HepG2 (cell line): ENCODE measurements around the gene HIRA. TPM values are rescaled to one million over a fixed set of nuclear protein-coding genes. Genes with fewer than 3 reads are reported as not detected.

Experiments used
- HNF4G ChIP-seq, 2 experiments: sonication (generic) in 1 of 2; formaldehyde crosslinking in 1 of 2; IDR thresholded peaks; 2 replicates each; pipeline versions ENCODE4 v1.4.0 to v1.6.1; 2011 to 2020; ENCODE audit warnings: borderline replicate concordance in 2 of 2, low read depth in 2 of 2, mild to moderate bottlenecking in 2 of 2, low read length in 1 of 2, missing genetic modification reagents in 1 of 2, moderate library complexity in 1 of 2
- HOXA9 ChIP-seq: sonication (generic); formaldehyde crosslinking; IDR thresholded peaks from 2 replicates; pipeline ENCODE4 v1.8.1; 2022; ENCODE audit warnings: missing genetic modification reagents, mild to moderate bottlenecking, moderate library complexity, borderline replicate concordance
- IKZF4 ChIP-seq: sonication (generic); formaldehyde crosslinking; IDR thresholded peaks from 2 replicates; pipeline ENCODE4 v1.5.1; 2020; ENCODE audit warnings: borderline replicate concordance, mild to moderate bottlenecking, low read depth, missing genetic modification reagents; ENCODE audit errors: not compliant biosample characterization
- KAT8 ChIP-seq: IDR thresholded peaks from 2 replicates; pipeline ENCODE4 v1.6.1; 2016; ENCODE audit warnings: missing genetic modification reagents, missing compliant biosample characterization
- MTERF4 ChIP-seq: sonication (generic); formaldehyde crosslinking; IDR thresholded peaks from 2 replicates; pipeline ENCODE4 v1.8.0; 2023; ENCODE audit warnings: mild to moderate bottlenecking, missing genetic modification reagents
- NBN ChIP-seq: fragments of 450-650 bp; conservative IDR thresholded peaks from 2 replicates; pipeline ENCODE4 v1.6.1; 2017
- POGK ChIP-seq: sonication (generic); formaldehyde crosslinking; conservative IDR thresholded peaks from 2 replicates; pipeline ENCODE4 v1.8.0; 2022; ENCODE audit warnings: mild to moderate bottlenecking, moderate library complexity, missing genetic modification reagents
- PRDM15 ChIP-seq: sonication (generic); formaldehyde crosslinking; IDR thresholded peaks from 2 replicates; pipeline ENCODE4 v1.4.0; 2020; ENCODE audit warnings: missing genetic modification reagents
- RFXANK ChIP-seq: IDR thresholded peaks from 2 replicates; pipeline ENCODE4 v1.6.1; 2016
- SMAD1 ChIP-seq: sonication (generic); formaldehyde crosslinking; IDR thresholded peaks from 2 replicates; pipeline ENCODE4 v1.4.0; 2020; ENCODE audit warnings: missing genetic modification reagents, low read depth, mild to moderate bottlenecking, borderline replicate concordance
- THAP9 ChIP-seq: sonication (generic); formaldehyde crosslinking; IDR thresholded peaks from 2 replicates; pipeline ENCODE4; 2020; ENCODE audit warnings: missing genetic modification reagents, mild to moderate bottlenecking, borderline replicate concordance
- ZNF496 ChIP-seq: sonication (generic); formaldehyde crosslinking; IDR thresholded peaks from 2 replicates; pipeline ENCODE4 v1.8.1; 2023; ENCODE audit warnings: mild to moderate bottlenecking, moderate library complexity, missing genetic modification reagents; ENCODE audit not compliant: insufficient replicate concordance
- ZNF577 ChIP-seq: sonication (generic); formaldehyde crosslinking; IDR thresholded peaks from 2 replicates; pipeline ENCODE4 v1.4.0; 2020; ENCODE audit warnings: mild to moderate bottlenecking, low read depth, missing genetic modification reagents, borderline replicate concordance
- ZSCAN12 ChIP-seq: sonication (generic); formaldehyde crosslinking; IDR thresholded peaks from 2 replicates; pipeline ENCODE4 v1.9.0; 2021; ENCODE audit warnings: mild to moderate bottlenecking, missing genetic modification reagents
- ZSCAN5A ChIP-seq: sonication (generic); formaldehyde crosslinking; IDR thresholded peaks from 2 replicates; pipeline ENCODE4 v1.8.0; 2022; ENCODE audit warnings: mild to moderate bottlenecking, missing genetic modification reagents, borderline replicate concordance
- polyA plus RNA-seq, 8 experiments: library from polyadenylated mRNA; depleted of rRNA in 3 of 8; stranded (reverse) in 7 of 8; unstranded in 1 of 8; fragments of >200 nt; fragmentation: Illumina TruSeq in 4 of 8; extraction: Trizol in 4 of 8; gene quantifications; 2 replicates each; pipeline versions ENCODE4 v1.2.1 to v1.2.3, GENCODE V29; 2011 to 2016; ENCODE audit warnings: low read depth in 4 of 8, missing spikeins in 1 of 8, mixed read lengths in 1 of 8; ENCODE audit not compliant: insufficient read depth in 1 of 8
- total RNA-seq, 5 experiments: library from RNA; depleted of rRNA; stranded (reverse); fragments of >200 nt; fragmentation: Illumina TruSeq; extraction: Trizol; gene quantifications; 2 replicates each; pipeline ENCODE4 v1.2.3, GENCODE V29; 2016; ENCODE audit warnings: low read depth in 1 of 5

The HIRA gene
- total and polyA plus RNA-seq, 2 of the 13 experiments (the other 11 are each of a cell fraction or from before 2014, with no cell fraction given), result 21.5 to 29.2 TPM

GRCh38 chr22:19447330-19448075 is 16.0 kb upstream of the HIRA start, which contains the start of gene C22orf39 (continued):
- TF ChIP-seq PRDM15 (CRISPR knock-in tag) (peak; percentile 42; the same call in 1 of the 2 replicates), SMAD1 (CRISPR knock-in tag) (no peak), POGK (CRISPR knock-in tag) (peak; percentile 74), ZNF496 (CRISPR knock-in tag) (no peak), RFXANK (CRISPR knock-in tag) (no peak), NBN (no peak), KAT8 (peak; percentile 79), ZSCAN5A (CRISPR knock-in tag) (no peak), ZSCAN12 (CRISPR knock-in tag) (no peak), ZNF577 (CRISPR knock-in tag) (no peak), HOXA9 (CRISPR knock-in tag) (peak; percentile 81; the same call in 1 of the 2 replicates), HNF4G (IDR thresholded peaks at IDR 0.05; ENCODE audit: borderline replicate concordance, low read depth, low read length) (no peak), HNF4G (CRISPR knock-in tag; IDR thresholded peaks at IDR 0.05; ENCODE audit: borderline replicate concordance, low read depth) (no peak), THAP9 (CRISPR knock-in tag) (peak; percentile 59; the same call in 1 of the 2 replicates), MTERF4 (CRISPR knock-in tag) (peak; percentile 73; the same call in 1 of the 2 replicates), IKZF4 (CRISPR knock-in tag) (peak; percentile 15)
